Esophagus squamous epithelium (tissue), 4 donors: Measurements from ENCODE around the gene CATSPERD.

Experiments
- POLR2A ChIP-seq, 4 donors: fragments of 450-650 bp; IDR thresholded peaks; one replicate each; pipeline ENCODE4 v1.6.1; 2017; ENCODE audit warnings: antibody characterized with exemption in 4 of 4, mild to moderate bottlenecking in 4 of 4, moderate library complexity in 3 of 4
- TF ChIP-seq, protein P1 (sequence below), 6 experiments: fragments of 450-650 bp in 4 of 6; fragments of 200-600 bp in 2 of 6; sonication (generic) in 2 of 6; IDR thresholded peaks; one replicate each; pipeline ENCODE4 v1.5.1; 2016 to 2019; ENCODE audit warnings: antibody characterized with exemption in 6 of 6, mild to moderate bottlenecking in 4 of 6, moderate library complexity in 4 of 6

DNA sequence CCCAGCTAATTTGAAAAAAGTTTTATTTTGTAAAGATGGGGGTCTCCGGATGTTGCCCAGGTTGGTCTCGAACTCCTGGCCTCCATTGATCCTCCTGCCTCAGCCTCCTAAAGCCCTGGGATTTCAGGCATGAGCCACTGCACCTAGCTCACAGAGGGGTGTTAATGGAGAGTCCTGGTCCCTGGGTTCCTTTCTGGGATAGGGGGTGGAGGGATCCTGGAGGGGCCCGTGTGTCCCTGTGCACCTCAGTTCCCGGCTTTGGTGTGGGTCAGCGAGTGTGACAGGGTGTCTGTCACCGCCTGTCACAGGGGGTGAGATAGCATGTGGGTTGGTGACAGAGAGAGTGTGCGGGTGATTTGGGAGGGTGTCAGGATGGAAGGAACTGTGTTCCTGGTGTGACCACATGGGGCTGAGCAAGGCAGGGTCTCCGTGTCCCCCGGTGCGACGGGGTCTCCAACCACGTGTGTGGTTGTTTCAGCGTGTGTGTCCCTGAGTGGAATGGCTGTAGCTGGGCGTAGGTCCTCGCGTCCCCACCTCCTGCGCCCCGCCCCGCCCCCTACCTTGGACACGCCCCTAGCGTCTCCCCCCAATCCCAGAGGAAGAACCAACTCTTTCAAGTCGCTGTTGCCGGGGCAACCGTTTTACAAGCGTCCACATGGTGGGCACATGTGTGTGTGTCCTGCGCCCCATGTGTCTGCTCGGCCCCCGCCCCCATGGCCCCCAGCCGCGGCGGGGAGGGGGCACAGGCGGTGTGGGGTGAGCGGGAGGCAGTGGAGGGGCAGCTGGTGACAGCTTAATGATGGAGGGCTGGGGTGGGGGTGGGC lies 81.6 kb downstream of the CATSPERD start:
- TF ChIP-seq, protein P1, sequence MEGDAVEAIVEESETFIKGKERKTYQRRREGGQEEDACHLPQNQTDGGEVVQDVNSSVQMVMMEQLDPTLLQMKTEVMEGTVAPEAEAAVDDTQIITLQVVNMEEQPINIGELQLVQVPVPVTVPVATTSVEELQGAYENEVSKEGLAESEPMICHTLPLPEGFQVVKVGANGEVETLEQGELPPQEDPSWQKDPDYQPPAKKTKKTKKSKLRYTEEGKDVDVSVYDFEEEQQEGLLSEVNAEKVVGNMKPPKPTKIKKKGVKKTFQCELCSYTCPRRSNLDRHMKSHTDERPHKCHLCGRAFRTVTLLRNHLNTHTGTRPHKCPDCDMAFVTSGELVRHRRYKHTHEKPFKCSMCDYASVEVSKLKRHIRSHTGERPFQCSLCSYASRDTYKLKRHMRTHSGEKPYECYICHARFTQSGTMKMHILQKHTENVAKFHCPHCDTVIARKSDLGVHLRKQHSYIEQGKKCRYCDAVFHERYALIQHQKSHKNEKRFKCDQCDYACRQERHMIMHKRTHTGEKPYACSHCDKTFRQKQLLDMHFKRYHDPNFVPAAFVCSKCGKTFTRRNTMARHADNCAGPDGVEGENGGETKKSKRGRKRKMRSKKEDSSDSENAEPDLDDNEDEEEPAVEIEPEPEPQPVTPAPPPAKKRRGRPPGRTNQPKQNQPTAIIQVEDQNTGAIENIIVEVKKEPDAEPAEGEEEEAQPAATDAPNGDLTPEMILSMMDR (IDR thresholded peaks at IDR 0.05), result no peak
- no peak for TF ChIP-seq POLR2A (IDR thresholded peaks at IDR 0.05)
